MM.1S (cell line): Measurements from ENCODE around the gene RRP36.

Experiments used
- CTCF ChIP-seq: fragments of 300-600 bp; sonication (generic); IDR thresholded peaks from 2 replicates; pipeline ENCODE4 v1.5.1; 2016; ENCODE audit warnings: antibody characterized with exemption, low read length, mixed read lengths
- EZH2 ChIP-seq: fragments of 300-600 bp; sonication (generic); optimal IDR thresholded peaks from 2 replicates; pipeline ENCODE3; 2017; ENCODE audit warnings: low read depth, mild to moderate bottlenecking, antibody characterized with exemption, low read length, mixed read lengths
- EZH2phosphoT487 ChIP-seq: fragments of 300-600 bp; sonication (generic); IDR thresholded peaks from 2 replicates; pipeline ENCODE4 v1.6.1; 2018; ENCODE audit warnings: antibody characterized with exemption, low read length

- TF ChIP-seq CTCF = no peak
- TF ChIP-seq EZH2 = no peak
- no peak for TF ChIP-seq EZH2phosphoT487
These were observed 19.3 kb downstream of the RRP36 start for GRCh38 chr6:43040542-43041257.
